Neural progenitor cell (in vitro differentiated cells): ENCODE measurements around the gene CTRB1.
"Not testable (repeated sequence)": the region's sequence is repeated elsewhere in the genome, so short reads cannot be mapped to it uniquely, and the experiment has no call there.

Source experiments
- EZH2 ChIP-seq: fragments of 200-600 bp; sonication (generic); IDR thresholded peaks from 2 replicates; pipeline ENCODE4 v1.6.1; 2017; ENCODE audit warnings: antibody characterized with exemption, mild to moderate bottlenecking, moderate library complexity
- TF ChIP-seq, protein P1 (sequence below): fragments of 200-600 bp; sonication (generic); IDR thresholded peaks from 2 replicates; pipeline ENCODE4 v1.5.1; 2017; ENCODE audit warnings: antibody characterized with exemption, mild to moderate bottlenecking

- TF ChIP-seq, protein P1, sequence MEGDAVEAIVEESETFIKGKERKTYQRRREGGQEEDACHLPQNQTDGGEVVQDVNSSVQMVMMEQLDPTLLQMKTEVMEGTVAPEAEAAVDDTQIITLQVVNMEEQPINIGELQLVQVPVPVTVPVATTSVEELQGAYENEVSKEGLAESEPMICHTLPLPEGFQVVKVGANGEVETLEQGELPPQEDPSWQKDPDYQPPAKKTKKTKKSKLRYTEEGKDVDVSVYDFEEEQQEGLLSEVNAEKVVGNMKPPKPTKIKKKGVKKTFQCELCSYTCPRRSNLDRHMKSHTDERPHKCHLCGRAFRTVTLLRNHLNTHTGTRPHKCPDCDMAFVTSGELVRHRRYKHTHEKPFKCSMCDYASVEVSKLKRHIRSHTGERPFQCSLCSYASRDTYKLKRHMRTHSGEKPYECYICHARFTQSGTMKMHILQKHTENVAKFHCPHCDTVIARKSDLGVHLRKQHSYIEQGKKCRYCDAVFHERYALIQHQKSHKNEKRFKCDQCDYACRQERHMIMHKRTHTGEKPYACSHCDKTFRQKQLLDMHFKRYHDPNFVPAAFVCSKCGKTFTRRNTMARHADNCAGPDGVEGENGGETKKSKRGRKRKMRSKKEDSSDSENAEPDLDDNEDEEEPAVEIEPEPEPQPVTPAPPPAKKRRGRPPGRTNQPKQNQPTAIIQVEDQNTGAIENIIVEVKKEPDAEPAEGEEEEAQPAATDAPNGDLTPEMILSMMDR: not testable (repeated sequence)
- TF ChIP-seq EZH2: not testable (repeated sequence)
Observed at GRCh38 chr16:75209514-75209913, 9.3 kb upstream of the CTRB1 start.
